ENCODE results near the gene SLC12A7.
"Not testable (repeated sequence)": the region's sequence is repeated elsewhere in the genome, so short reads cannot be mapped to it uniquely, and the experiment has no call there.

The SLC12A7 gene

GRCh38 chr5:1075555-1075881 is 36.3 kb downstream of the SLC12A7 start:
- FAIRE-seq = no peak

GRCh38 chr5:1074816-1075554 is 36.9 kb downstream of the SLC12A7 start:
- no peak for FAIRE-seq

- FAIRE-seq = no peak
Measured at GRCh38 chr5:1074226-1074625, 37.6 kb downstream of the SLC12A7 start.

GRCh38 chr5:1073239-1074102 is 38.4 kb downstream of the SLC12A7 start:
- FAIRE-seq = no peak

GRCh38 chr5:1069720-1070088 is 42.2 kb downstream of the SLC12A7 start:
- no peak for FAIRE-seq

- no peak for FAIRE-seq
Measured at GRCh38 chr5:1068895-1069719, 42.8 kb downstream of the SLC12A7 start.

GRCh38 chr5:1068204-1068894 is 43.5 kb downstream of the SLC12A7 start:
- FAIRE-seq = no peak

- FAIRE-seq = no peak
Measured at GRCh38 chr5:1067141-1068121, 44.4 kb downstream of the SLC12A7 start.

GRCh38 chr5:1066676-1067075 is 45.2 kb downstream of the SLC12A7 start:
- FAIRE-seq = no peak

- FAIRE-seq = no peak
Measured at GRCh38 chr5:1065891-1066650, 45.8 kb downstream of the SLC12A7 start.

- FAIRE-seq = no peak
Measured at GRCh38 chr5:1065143-1065750, 46.6 kb downstream of the SLC12A7 start.

- FAIRE-seq = no peak
Measured at GRCh38 chr5:1064383-1065142, 47.3 kb downstream of the SLC12A7 start.

GRCh38 chr5:1063661-1064382 is 48.0 kb downstream of the SLC12A7 start:
- FAIRE-seq = no peak

GRCh38 chr5:1062761-1063568 is 48.9 kb downstream of the SLC12A7 start:
- no peak for FAIRE-seq

GRCh38 chr5:1061916-1062315 is 49.9 kb downstream of the SLC12A7 start:
- no peak for FAIRE-seq

- not testable (repeated sequence) for FAIRE-seq
Measured at GRCh38 chr5:1061292-1061691, 50.6 kb downstream of the SLC12A7 start.

GRCh38 chr5:1060535-1060981 is 51.3 kb downstream of the SLC12A7 start:
- FAIRE-seq = no peak

- FAIRE-seq = no peak
Measured at GRCh38 chr5:1059884-1060263, 52.0 kb downstream of the SLC12A7 start.

Measured in TTC549 (cell line).